ENCODE data around the gene DSCAML1. TPM values are rescaled to one million over a fixed set of nuclear protein-coding genes. Genes with fewer than 3 reads are reported as not detected.

DSCAML1 gene
- total RNA-seq, 1 experiment from 2014 or later = 0.90 TPM

- Mint-ChIP-seq H3K9me3 (peaks cover 9% of the 10 kb centered on the region), H3K27me3 (ENCODE audit: low read depth) (no peaks in the 10 kb centered on the region; the same call in 1 of the 2 replicates), H3K4me3 (no peak overlapping the region), H3K4me1 (peaks cover 33% of the 10 kb centered on the region), H3K36me3 (no peaks in the 10 kb centered on the region), H3K27ac (no peak overlapping the region)
- TF ChIP-seq PRRX2 (CRISPR knock-in tag; IDR thresholded peaks at IDR 0.05) (no peak), NFE2L1 (CRISPR knock-in tag; IDR thresholded peaks at IDR 0.05) (no peak)
- ChIA-PET CTCF (interaction anchor here (0.5 to 12.9 kb wide), 14 partner anchors 12 to 1217 kb away, joined by 3 to 175 read pairs (median 3); no protein-coding TSS in a partner anchor), POLR2A (no interaction called here)
- ATAC-seq = no peak
- no peak for DNase-seq (ENCODE audit: low spot score)
These were observed 178.6 kb downstream of the DSCAML1 start for GRCh38 chr11:117618302-117618981.

DNA sequence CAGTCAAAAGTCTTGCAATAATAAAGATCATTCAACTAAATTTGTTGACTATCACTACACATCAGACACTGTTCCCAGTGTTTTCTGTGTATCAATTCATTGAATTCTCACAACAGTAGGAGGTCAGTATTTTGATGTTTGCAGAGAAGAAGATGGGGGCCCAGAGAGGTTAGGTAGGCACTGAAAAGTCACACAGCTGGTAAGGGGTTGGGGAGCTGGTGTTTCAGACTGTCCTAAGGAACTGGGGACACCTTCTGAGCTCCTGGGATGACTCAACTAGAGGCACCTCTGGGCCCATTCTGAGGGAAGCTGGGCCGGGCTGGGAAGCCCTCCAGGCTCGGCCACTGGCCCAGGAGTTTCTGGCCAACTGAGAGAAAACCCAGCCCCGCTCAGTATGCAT, 180.0 kb downstream of the DSCAML1 start:
- peaks cover 9% of the 10 kb centered on the region for H3K9me3 Mint-ChIP-seq
- H3K36me3 Mint-ChIP-seq = no peaks in the 10 kb centered on the region
- no peak overlapping the region for H3K4me3 Mint-ChIP-seq
- DNase-seq (ENCODE audit: low spot score) = no peak
- no peak for ATAC-seq
- no peak for TF ChIP-seq NR1H2 (CRISPR knock-in tag; IDR thresholded peaks at IDR 0.05)
- no peak for TF ChIP-seq SMAD3 (CRISPR knock-in tag; IDR thresholded peaks at IDR 0.05; ENCODE audit: borderline replicate concordance)
- TF ChIP-seq PRRX2 (CRISPR knock-in tag; IDR thresholded peaks at IDR 0.05) = no peak
- no peak for TF ChIP-seq ERG (CRISPR knock-in tag; IDR thresholded peaks at IDR 0.05)
- TF ChIP-seq IRF1 (CRISPR knock-in tag; IDR thresholded peaks at IDR 0.05) = no peak
- TF ChIP-seq, protein P1, sequence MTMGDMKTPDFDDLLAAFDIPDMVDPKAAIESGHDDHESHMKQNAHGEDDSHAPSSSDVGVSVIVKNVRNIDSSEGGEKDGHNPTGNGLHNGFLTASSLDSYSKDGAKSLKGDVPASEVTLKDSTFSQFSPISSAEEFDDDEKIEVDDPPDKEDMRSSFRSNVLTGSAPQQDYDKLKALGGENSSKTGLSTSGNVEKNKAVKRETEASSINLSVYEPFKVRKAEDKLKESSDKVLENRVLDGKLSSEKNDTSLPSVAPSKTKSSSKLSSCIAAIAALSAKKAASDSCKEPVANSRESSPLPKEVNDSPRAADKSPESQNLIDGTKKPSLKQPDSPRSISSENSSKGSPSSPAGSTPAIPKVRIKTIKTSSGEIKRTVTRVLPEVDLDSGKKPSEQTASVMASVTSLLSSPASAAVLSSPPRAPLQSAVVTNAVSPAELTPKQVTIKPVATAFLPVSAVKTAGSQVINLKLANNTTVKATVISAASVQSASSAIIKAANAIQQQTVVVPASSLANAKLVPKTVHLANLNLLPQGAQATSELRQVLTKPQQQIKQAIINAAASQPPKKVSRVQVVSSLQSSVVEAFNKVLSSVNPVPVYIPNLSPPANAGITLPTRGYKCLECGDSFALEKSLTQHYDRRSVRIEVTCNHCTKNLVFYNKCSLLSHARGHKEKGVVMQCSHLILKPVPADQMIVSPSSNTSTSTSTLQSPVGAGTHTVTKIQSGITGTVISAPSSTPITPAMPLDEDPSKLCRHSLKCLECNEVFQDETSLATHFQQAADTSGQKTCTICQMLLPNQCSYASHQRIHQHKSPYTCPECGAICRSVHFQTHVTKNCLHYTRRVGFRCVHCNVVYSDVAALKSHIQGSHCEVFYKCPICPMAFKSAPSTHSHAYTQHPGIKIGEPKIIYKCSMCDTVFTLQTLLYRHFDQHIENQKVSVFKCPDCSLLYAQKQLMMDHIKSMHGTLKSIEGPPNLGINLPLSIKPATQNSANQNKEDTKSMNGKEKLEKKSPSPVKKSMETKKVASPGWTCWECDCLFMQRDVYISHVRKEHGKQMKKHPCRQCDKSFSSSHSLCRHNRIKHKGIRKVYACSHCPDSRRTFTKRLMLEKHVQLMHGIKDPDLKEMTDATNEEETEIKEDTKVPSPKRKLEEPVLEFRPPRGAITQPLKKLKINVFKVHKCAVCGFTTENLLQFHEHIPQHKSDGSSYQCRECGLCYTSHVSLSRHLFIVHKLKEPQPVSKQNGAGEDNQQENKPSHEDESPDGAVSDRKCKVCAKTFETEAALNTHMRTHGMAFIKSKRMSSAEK (CRISPR knock-in tag; IDR thresholded peaks at IDR 0.05; ENCODE audit: borderline replicate concordance) = no peak
- ChIA-PET POLR2A (no interaction called here), CTCF (interaction anchor here (1.2 to 12.9 kb wide), 3 partner anchors 174 to 191 kb away, joined by 5 to 175 read pairs (median 14); no protein-coding TSS in a partner anchor)
- H3K27ac Mint-ChIP-seq = no peak overlapping the region
- H3K27me3 Mint-ChIP-seq (ENCODE audit: low read depth) = no peaks in the 10 kb centered on the region; the same call in 1 of the 2 replicates
- peaks cover 39% of the 10 kb centered on the region for H3K4me1 Mint-ChIP-seq

- Mint-ChIP-seq H3K36me3 (no peaks in the 10 kb centered on the region), H3K4me1 (peaks cover 53% of the 10 kb centered on the region), H3K27me3 (ENCODE audit: low read depth) (no peaks in the 10 kb centered on the region; the same call in 1 of the 2 replicates), H3K9me3 (no peaks in the 10 kb centered on the region), H3K4me3 (no peak overlapping the region), H3K27ac (no peak overlapping the region)
- POLR2A ChIA-PET = no interaction called here
- peak; percentile 28; the same call in 1 of the 2 replicates for ATAC-seq
- TF ChIP-seq TEAD1 (CRISPR knock-in tag; IDR thresholded peaks at IDR 0.05) (no peak), FOXP1 (CRISPR knock-in tag; IDR thresholded peaks at IDR 0.05; ENCODE audit: borderline replicate concordance) (no peak), CREM (CRISPR knock-in tag; IDR thresholded peaks at IDR 0.05) (no peak), ZNF263 (CRISPR knock-in tag; IDR thresholded peaks at IDR 0.05; ENCODE audit: low read depth) (no peak), CDX4 (CRISPR knock-in tag; IDR thresholded peaks at IDR 0.05; ENCODE audit: borderline replicate concordance) (no peak)
- TF ChIP-seq, protein P2, sequence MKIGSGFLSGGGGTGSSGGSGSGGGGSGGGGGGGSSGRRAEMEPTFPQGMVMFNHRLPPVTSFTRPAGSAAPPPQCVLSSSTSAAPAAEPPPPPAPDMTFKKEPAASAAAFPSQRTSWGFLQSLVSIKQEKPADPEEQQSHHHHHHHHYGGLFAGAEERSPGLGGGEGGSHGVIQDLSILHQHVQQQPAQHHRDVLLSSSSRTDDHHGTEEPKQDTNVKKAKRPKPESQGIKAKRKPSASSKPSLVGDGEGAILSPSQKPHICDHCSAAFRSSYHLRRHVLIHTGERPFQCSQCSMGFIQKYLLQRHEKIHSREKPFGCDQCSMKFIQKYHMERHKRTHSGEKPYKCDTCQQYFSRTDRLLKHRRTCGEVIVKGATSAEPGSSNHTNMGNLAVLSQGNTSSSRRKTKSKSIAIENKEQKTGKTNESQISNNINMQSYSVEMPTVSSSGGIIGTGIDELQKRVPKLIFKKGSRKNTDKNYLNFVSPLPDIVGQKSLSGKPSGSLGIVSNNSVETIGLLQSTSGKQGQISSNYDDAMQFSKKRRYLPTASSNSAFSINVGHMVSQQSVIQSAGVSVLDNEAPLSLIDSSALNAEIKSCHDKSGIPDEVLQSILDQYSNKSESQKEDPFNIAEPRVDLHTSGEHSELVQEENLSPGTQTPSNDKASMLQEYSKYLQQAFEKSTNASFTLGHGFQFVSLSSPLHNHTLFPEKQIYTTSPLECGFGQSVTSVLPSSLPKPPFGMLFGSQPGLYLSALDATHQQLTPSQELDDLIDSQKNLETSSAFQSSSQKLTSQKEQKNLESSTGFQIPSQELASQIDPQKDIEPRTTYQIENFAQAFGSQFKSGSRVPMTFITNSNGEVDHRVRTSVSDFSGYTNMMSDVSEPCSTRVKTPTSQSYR (CRISPR knock-in tag; IDR thresholded peaks at IDR 0.05) = no peak
- CTCF ChIA-PET = interaction anchor here (0.6 to 12.9 kb wide), 22 partner anchors 9 to 204 kb away, joined by 3 to 175 read pairs (median 4); no protein-coding TSS in a partner anchor
- DNase-seq (ENCODE audit: low spot score) = peak; percentile 29
These were observed 182.3 kb downstream of the DSCAML1 start for GRCh38 chr11:117614728-117615127.
